ENCODE data around the gene SERPINA1.

SERPINA1 gene

GRCh38 chr14:94397289-94398181 is 9.1 kb upstream of the SERPINA1 start:
- no peak for DNase-seq (ENCODE audit: low read depth in 3 of 3)

DNA sequence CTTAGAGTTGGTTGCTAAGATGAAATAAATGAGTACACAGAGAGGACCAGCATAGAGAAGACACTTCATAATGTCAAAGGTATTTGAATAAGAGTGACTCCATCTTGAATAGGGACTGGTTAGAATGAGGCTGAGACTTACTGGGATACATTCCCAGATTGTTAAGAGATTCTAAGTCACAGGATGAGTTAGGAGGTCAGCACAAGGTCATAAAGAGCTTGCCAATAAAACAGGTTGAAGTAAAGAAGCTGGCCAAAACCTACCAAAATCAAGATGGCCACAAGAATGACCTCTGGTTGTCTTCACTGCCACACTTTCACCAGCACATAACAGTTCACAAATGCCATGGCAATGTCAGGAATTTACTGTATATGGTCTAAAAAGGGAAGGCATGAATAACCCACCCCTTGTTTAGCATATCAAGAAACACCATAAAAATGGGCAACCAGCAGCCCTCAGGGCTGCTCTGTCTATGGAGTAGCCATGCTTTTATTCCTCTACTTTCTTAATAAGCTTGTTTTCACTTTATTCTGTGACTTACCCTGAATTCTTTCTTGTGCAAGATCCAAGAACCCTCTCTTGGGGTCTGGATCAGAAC is 8.3 kb upstream of the SERPINA1 start:
- no peak for DNase-seq (ENCODE audit: low read depth in 3 of 3)

DNA sequence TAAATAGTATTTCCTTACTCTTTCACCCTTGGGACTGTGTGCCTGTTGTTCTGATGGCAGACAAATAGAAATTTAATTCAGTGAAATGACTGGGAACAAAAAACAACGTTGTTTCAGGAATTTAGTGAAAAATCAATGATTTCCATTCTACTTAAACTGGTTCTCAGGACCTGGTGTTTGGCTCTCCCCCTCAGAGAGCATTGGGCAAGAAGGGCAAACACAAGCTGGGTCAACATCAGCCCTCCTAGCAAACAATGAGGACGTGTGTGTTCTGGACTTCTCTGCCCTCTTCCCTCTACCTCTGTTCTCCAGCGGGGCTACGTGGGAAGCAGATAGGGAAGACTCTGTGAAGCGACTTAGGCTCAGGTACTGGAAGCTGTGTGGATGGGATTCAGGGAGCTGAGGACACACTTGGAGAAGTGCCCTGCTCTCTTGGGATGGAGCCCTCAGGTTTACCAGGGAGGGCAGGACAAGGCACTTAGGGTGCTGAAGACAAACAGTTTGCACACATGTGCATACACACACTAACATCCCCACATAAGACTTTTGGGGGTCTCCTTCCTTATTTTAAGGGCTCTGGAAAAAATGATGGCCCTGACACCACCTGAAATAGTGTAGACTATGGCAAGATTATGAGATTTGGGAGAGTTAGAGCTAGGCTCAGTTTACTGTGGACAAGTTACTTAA is 7.6 kb upstream of the SERPINA1 start:
- DNase-seq (ENCODE audit: low read depth in 3 of 3) = no peak

GRCh38 chr14:94395282-94395887 is 7.0 kb upstream of the SERPINA1 start:
- no peak for DNase-seq (ENCODE audit: low read depth in 3 of 3)

DNA sequence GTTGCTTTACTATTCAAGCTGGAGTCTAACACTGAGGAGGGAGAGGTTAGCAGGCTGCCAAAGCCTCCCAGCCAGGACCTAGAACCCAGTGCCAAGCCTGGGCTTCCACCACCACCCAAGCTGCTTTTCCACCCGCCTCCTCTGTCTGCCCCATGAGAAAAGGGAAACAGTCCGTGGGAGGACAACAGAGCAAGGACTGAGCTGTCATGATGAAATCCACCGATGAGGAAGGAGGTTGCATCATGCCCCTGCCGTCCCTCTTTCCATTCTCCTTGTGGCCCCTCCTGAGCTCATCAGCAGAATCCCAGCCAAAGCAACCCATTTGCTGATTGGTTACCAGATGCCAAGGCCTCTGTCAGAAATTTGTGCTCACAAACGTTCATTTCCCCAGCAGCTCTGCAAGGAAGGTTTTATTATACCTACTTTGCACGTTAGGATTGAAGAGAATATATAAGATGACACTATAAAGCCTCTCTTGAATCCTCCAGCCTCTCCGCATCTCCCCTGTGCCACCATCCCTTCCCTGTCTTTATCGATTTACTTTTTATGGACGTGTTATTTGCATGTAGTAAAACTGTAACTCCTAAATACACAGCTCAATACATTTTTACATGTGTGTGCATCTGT is 6.3 kb upstream of the SERPINA1 start:
- no peak for DNase-seq (ENCODE audit: low read depth in 3 of 3)

- no peak for DNase-seq (ENCODE audit: low read depth in 3 of 3)
Observed at GRCh38 chr14:94394025-94394493, 5.7 kb upstream of the SERPINA1 start.

- no peak for DNase-seq (ENCODE audit: low read depth in 3 of 3)
Observed at GRCh38 chr14:94393474-94393873, 5.1 kb upstream of the SERPINA1 start.

DNA sequence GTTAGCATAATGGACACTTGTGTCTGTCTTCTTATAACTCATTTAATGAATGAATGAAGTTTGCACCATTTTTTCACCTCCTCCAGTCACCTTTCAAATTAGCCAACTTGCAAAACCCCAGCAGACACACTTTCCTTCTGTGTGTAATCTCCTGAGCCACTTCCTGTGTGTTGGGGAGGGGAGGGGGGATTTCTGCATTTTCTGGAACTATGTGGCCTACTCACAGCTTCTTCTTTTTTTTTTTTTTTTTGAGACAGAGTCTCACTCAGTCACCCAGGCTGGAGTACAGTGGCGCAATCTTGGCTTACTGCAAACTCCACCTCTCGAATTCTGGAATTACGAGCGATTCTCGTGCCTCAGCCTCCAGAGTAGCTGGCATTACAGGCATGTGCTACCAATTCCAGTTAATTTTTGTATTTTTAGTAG is 4.1 kb upstream of the SERPINA1 start:
- peak in 1 of 3 experiments; percentile 5 for DNase-seq (ENCODE audit: low read depth in 3 of 3)

- no peak for DNase-seq (ENCODE audit: low read depth in 3 of 3)
Observed at GRCh38 chr14:94391281-94391975, 3.0 kb upstream of the SERPINA1 start.

GRCh38 chr14:94390372-94391086 is 2.1 kb upstream of the SERPINA1 start:
- no peak for DNase-seq (ENCODE audit: low read depth in 3 of 3)

DNA sequence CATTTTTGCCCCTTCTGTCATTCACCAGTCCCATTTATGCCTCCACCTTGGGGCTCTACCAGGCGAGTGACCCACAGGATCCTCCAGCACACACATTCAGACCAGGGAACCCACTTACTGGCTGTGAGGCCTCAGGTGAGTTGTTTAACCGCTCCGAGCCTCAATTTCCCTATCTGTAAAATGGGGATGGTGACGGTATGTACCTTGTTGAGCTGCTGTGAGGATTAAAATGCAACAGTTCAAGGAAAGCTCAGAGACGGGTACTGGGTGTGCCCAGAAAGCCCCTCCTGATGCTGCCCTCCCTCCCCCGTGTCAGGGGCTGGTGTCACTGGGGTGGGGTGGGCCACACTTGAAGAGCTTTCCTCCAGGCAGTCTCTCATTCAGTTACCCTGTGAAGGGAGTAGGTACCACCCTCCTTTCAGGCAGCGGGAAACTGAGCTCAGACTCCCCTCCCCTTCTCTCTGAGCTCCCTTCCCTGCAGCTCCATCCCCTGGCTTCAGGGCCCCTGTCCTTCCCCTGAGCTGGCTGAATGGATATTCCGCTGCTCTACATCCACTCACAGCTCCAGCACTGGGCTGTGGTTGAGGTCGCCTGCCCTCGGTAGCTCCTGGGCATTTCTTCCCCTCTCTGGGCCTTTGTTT is 1.4 kb upstream of the SERPINA1 start:
- no peak for DNase-seq (ENCODE audit: low read depth in 3 of 3)

GRCh38 chr14:94389104-94389469 is 685 bp upstream of the SERPINA1 start:
- DNase-seq (ENCODE audit: low read depth in 3 of 3) = no peak

DNA sequence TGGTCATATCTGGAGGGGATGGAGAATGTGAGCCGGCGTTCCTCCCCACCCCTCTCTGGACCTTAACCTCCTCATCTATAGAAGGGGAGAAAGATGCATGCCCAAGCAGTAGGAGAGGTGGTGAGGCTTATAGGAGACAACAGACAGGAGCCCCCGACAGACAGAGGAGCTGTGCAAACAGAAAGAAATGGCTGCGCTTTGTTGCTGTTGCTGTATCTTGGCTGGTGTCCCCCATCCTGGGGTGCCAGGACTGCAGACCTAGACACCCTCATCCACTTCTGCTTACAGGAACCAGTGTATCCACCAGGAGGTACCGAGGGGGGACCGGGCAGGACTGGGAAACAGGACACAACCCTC is 397 bp downstream of the SERPINA1 start:
- DNase-seq (ENCODE audit: low read depth in 3 of 3) = no peak

GRCh38 chr14:94387051-94388026 is 1.1 kb downstream of the SERPINA1 start:
- DNase-seq (ENCODE audit: low read depth in 3 of 3) = no peak

- DNase-seq (ENCODE audit: low read depth in 3 of 3) = no peak
Observed at GRCh38 chr14:94386085-94387031, 2.0 kb downstream of the SERPINA1 start.

DNA sequence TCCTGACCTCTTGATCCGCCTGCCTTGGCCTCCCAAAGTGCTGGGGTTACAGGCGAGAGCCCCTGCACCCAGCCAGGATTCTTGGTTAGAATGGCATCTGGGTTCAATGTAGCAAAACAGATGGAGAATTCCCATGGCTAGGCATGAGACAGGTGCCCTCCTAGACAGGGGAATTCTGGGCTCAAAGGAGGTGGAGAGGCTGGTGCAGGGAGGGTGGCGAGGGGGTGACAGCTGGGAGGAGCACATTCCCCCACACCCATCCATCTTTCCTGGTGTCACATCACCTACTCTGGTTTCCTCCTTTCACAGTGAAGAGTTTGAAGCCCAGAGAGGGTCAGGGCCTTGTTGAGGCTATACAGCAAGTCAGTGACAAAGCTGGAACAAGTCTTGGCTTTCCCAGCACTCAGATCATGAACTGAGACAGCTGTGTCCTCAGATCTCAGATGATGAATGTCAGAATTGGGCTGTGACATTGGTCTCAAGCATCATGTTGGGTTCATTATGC is 2.8 kb downstream of the SERPINA1 start:
- no peak for DNase-seq (ENCODE audit: low read depth in 3 of 3)

- DNase-seq (ENCODE audit: low read depth in 3 of 3) = no peak
Observed at GRCh38 chr14:94384342-94384741, 4.1 kb downstream of the SERPINA1 start.

Data from stimulated activated CD4-positive, alpha-beta T cell treated with anti-CD3 and anti-CD28 coated beads, TNF-alpha, amount 100 ng/mL, for 4 hours (primary cell).